Fibroblast of lung (primary cell): ENCODE data around the gene ZSCAN22. TPM values are rescaled to one million over a fixed set of nuclear protein-coding genes. Genes with fewer than 3 reads are reported as not detected.

Experiments used
- DNase-seq, 2 donors: peaks; one replicate each; pipeline versions ENCODE4 v3.0.0 to v3.0.0-alpha.2; 2010; ENCODE audit warnings: low read depth in 2 of 2
- H2AFZ ChIP-seq: 2 replicates; pipeline ENCODE4 v1.5.1; 2012; ENCODE audit warnings: low read length, control low read depth, inconsistent platforms
- H3K27ac ChIP-seq: 2 replicates; pipeline ENCODE4 v1.5.1; 2011; ENCODE audit warnings: low read length, control low read depth; ENCODE audit not compliant: insufficient read depth
- H3K27me3 ChIP-seq: 2 replicates; pipeline ENCODE4 v1.5.1; 2011; ENCODE audit warnings: mild to moderate bottlenecking, low read length; ENCODE audit not compliant: control insufficient read depth, insufficient read depth
- H3K36me3 ChIP-seq: 2 replicates; pipeline ENCODE4 v1.5.1; 2011; ENCODE audit warnings: low read length; ENCODE audit not compliant: control insufficient read depth, insufficient read depth
- H3K4me1 ChIP-seq: 2 replicates; pipeline ENCODE4 v1.5.1; 2011; ENCODE audit warnings: low read length; ENCODE audit not compliant: control insufficient read depth, insufficient read depth; ENCODE audit errors: extremely low read depth
- H3K4me2 ChIP-seq: 2 replicates; pipeline ENCODE4 v1.5.1; 2011; ENCODE audit warnings: low read length, control low read depth; ENCODE audit not compliant: insufficient read depth; ENCODE audit errors: extremely low read depth
- H3K4me3 ChIP-seq, 4 experiments: fragments of 200-600 bp in 1 of 4; sonication (generic) in 1 of 4; replicated peaks in 1 of 4; 2 replicates each; pipeline ENCODE4 v1.5.1; 2011 to 2016; ENCODE audit warnings: low read length in 4 of 4, low read depth in 3 of 4, mild to moderate bottlenecking in 3 of 4, control low read depth in 2 of 4, inconsistent platforms in 1 of 4, mixed read lengths in 1 of 4; ENCODE audit not compliant: insufficient read depth in 1 of 4; ENCODE audit errors: control extremely low read depth in 1 of 4
- H3K79me2 ChIP-seq: 2 replicates; pipeline ENCODE4 v1.5.1; 2012; ENCODE audit warnings: mild to moderate bottlenecking, low read length, inconsistent platforms; ENCODE audit not compliant: control insufficient read depth, insufficient read depth
- H3K9ac ChIP-seq: 2 replicates; pipeline ENCODE4 v1.5.1; 2011; ENCODE audit warnings: mild to moderate bottlenecking, low read length, control low read depth; ENCODE audit not compliant: insufficient read depth
- H3K9me3 ChIP-seq: 2 replicates; pipeline ENCODE4 v1.5.1; 2012; ENCODE audit warnings: low read depth, low read length; ENCODE audit not compliant: control insufficient read depth, insufficient read depth
- H4K20me1 ChIP-seq: 2 replicates; pipeline ENCODE4 v1.5.1; 2011; ENCODE audit warnings: low read length; ENCODE audit not compliant: control insufficient read depth, insufficient read depth; ENCODE audit errors: extremely low read depth
- CTCF ChIP-seq, 2 donors: IDR thresholded peaks in 1 of 2; conservative IDR thresholded peaks in 1 of 2; 1 replicate in 1 of 2; 2 replicates in 1 of 2; pipeline ENCODE4 v1.5.1; 2011 to 2012; ENCODE audit warnings: low read length in 2 of 2, control low read depth in 1 of 2, inconsistent platforms in 1 of 2, low read depth in 1 of 2, mild to moderate bottlenecking in 1 of 2
- EZH2 ChIP-seq: IDR thresholded peaks from 2 replicates; pipeline ENCODE4 v1.5.1; 2012; ENCODE audit warnings: low read length, control low read depth, mild to moderate bottlenecking; ENCODE audit errors: missing control alignments
- polyA plus RNA-seq, 2 donors: library from polyadenylated mRNA; depleted of rRNA in 1 of 2; stranded (reverse) in 1 of 2; unstranded in 1 of 2; fragments of >200 nt; gene quantifications; 2 replicates each; pipeline ENCODE4 v1.2.1, GENCODE V29; 2011 to 2012; ENCODE audit warnings: missing spikeins in 1 of 2
- total RNA-seq: library from RNA; depleted of rRNA; stranded (reverse); fragments of >200 nt; gene quantifications from 2 replicates; pipeline ENCODE4 v1.2.1, GENCODE V29; 2014

Gene ZSCAN22
- total and polyA plus RNA-seq, 2 donors (not counting 1 experiment from before 2014, with no cell fraction given) = 2.8 to 3.0 TPM

- no peaks in the 10 kb centered on the region for H3K9me3 ChIP-seq
- TF ChIP-seq CTCF (conservative IDR thresholded peaks at IDR 0.05 in 1 of 2, IDR thresholded peaks at IDR 0.05 in 1 of 2; ENCODE audit: low read depth in 1 of 2, low read length in 2 of 2) (no peak), EZH2 (peak; percentile 27)
- H3K9ac ChIP-seq = no peak overlapping the region
- peak overlapping the region; percentile 15 for H3K4me2 ChIP-seq
- H3K79me2 ChIP-seq = no peaks in the 10 kb centered on the region
- H3K27me3 ChIP-seq = no peaks in the 10 kb centered on the region
- no peaks in the 10 kb centered on the region for H4K20me1 ChIP-seq
- H2AFZ ChIP-seq = no peak overlapping the region
- peak in 1 of 2 donors; percentile 39 for DNase-seq
- peak overlapping the region in 1 of 4 experiments; percentile 33 for H3K4me3 ChIP-seq
- no peak overlapping the region for H3K27ac ChIP-seq
- H3K36me3 ChIP-seq = no peaks in the 10 kb centered on the region
- H3K4me1 ChIP-seq = no peaks in the 10 kb centered on the region
Measured at GRCh38 chr19:58355908-58356765, 29.3 kb downstream of the ZSCAN22 start.

GRCh38 chr19:58356766-58357480 lies 30.1 kb downstream of the ZSCAN22 start:
- TF ChIP-seq CTCF (conservative IDR thresholded peaks at IDR 0.05 in 1 of 2, IDR thresholded peaks at IDR 0.05 in 1 of 2; ENCODE audit: low read depth in 1 of 2, low read length in 2 of 2) (no peak), EZH2 (no peak)
- Histone ChIP-seq H3K4me3 (peak overlapping the region in 1 of 4 experiments; percentile 33), H3K36me3 (no peaks in the 10 kb centered on the region), H3K79me2 (no peaks in the 10 kb centered on the region), H4K20me1 (no peaks in the 10 kb centered on the region), H3K4me1 (peaks cover 2% of the 10 kb centered on the region), H2AFZ (no peak overlapping the region), H3K9me3 (no peaks in the 10 kb centered on the region), H3K4me2 (no peak overlapping the region), H3K9ac (no peak overlapping the region), H3K27ac (no peak overlapping the region), H3K27me3 (no peaks in the 10 kb centered on the region)
- DNase-seq = peak in 1 of 2 donors; percentile 14

- Histone ChIP-seq H3K36me3 (no peaks in the 10 kb centered on the region), H3K4me1 (peaks cover 2% of the 10 kb centered on the region), H3K4me2 (no peak overlapping the region), H2AFZ (no peak overlapping the region), H3K27me3 (no peaks in the 10 kb centered on the region), H3K79me2 (no peaks in the 10 kb centered on the region), H3K27ac (no peak overlapping the region), H4K20me1 (no peaks in the 10 kb centered on the region), H3K9ac (no peak overlapping the region), H3K9me3 (no peaks in the 10 kb centered on the region), H3K4me3 (no peak overlapping the region)
- DNase-seq = no peak
- TF ChIP-seq EZH2 (no peak), CTCF (conservative IDR thresholded peaks at IDR 0.05 in 1 of 2, IDR thresholded peaks at IDR 0.05 in 1 of 2; ENCODE audit: low read depth in 1 of 2, low read length in 2 of 2) (no peak)
Measured at GRCh38 chr19:58357481-58358145, 30.8 kb downstream of the ZSCAN22 start.
